IPS DF 19.7 (cell line): ENCODE data around the gene CARD11.

Experiments used
- DNase-seq: peaks from one replicate; pipeline ENCODE4 v3.0.0-alpha.2; 2013; ENCODE audit warnings: low read depth, low spot score

The CARD11 gene

DNA sequence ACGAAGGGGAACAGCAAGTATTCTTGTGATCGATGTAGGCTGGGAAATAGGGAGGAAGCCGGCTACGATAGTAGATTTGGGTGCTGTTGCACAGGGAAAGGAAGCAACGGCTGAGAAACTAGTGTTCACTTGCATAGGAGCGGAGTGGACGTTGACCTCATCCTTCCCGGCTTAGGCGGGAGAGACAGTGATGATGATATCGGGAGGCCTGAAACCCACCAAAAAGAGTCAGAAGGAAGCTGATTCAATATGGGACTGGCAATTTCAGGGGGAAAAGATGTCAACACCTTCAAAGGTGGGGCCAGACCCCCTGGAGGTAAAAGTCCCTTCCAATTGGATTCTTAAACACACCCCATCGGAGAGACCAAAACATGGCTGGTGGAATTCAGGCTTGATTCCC, 61.3 kb downstream of the CARD11 start:
- no peak for DNase-seq

- DNase-seq, result no peak
Measured at GRCh38 chr7:2981103-2981480, 62.6 kb downstream of the CARD11 start.

DNA sequence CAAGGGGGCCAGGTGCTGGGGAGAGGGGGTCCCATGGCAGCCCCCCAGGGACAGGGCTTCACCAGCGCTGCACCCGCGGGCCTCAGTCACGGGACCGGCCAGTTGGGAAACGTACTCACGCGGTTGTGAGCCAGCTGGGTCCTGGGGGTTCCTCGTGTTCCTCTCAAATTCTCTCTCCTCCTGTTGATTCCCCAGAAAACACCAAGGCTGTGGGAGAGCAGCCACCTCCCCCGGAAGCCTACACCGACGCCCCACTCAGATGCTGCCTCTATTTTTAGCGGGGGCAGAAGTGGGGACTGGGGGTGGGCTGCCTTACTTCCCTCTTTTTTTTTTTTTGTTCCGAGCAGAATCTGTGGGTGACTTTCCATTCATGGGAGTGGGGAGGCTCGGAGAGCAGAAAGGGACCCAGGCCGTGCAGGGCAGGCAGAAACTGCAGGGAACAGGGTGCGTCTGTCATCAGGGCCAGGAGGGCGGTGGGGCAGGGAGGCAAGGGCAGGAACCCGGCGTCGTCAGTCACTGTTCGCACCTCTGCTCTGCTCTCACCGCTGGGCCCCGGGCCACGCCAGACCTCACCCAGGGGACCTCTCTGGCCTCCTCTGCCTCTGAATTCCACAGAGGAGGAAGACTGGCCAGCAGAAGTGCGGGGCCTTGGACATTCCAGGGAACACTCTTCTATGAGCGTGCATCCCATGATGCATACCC, 63.1 kb downstream of the CARD11 start:
- no peak for DNase-seq

DNA sequence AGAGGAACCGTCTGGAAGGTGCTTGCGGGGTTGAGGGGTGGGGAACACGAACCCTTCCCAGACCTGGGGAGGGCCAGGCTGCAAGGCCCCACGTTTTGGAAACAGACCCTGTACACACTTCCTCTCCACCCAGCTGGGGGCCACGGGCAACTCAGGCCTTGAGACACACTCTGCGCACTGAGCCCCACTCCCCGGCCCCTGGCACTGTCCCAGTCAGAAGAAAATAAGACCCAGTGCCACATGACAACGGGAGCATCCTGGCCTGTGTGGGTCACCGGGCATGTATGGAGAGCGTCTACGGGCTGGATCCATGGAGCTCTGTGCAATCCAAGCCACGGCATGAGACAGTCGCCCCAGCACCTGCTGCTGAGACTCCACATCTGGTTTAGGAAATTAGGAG, 63.7 kb downstream of the CARD11 start:
- DNase-seq, result no peak

- DNase-seq, result no peak
Measured at GRCh38 chr7:2979201-2979631, 64.5 kb downstream of the CARD11 start.

GRCh38 chr7:2978408-2978807, 65.3 kb downstream of the CARD11 start:
- peak; percentile 23 for DNase-seq

GRCh38 chr7:2975821-2976371, 67.8 kb downstream of the CARD11 start:
- no peak for DNase-seq

GRCh38 chr7:2974093-2974819, 69.4 kb downstream of the CARD11 start:
- DNase-seq, result no peak

DNA sequence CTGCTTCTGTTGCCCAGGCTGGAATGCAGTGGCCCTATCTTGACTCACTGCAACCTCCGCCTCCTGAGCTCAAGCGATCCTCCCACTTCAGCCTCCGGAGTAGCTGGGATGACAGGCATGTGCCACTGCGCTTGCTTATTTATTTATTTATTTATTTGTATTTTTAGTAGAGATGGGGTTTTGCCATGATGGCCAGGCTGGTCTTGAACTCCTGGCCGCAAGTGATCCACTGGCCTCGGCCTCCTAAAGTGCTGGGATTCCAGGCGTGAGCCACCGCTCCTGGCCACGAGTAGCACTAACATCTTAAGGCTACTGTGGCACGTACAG, 70.9 kb downstream of the CARD11 start:
- DNase-seq, result no peak

DNA sequence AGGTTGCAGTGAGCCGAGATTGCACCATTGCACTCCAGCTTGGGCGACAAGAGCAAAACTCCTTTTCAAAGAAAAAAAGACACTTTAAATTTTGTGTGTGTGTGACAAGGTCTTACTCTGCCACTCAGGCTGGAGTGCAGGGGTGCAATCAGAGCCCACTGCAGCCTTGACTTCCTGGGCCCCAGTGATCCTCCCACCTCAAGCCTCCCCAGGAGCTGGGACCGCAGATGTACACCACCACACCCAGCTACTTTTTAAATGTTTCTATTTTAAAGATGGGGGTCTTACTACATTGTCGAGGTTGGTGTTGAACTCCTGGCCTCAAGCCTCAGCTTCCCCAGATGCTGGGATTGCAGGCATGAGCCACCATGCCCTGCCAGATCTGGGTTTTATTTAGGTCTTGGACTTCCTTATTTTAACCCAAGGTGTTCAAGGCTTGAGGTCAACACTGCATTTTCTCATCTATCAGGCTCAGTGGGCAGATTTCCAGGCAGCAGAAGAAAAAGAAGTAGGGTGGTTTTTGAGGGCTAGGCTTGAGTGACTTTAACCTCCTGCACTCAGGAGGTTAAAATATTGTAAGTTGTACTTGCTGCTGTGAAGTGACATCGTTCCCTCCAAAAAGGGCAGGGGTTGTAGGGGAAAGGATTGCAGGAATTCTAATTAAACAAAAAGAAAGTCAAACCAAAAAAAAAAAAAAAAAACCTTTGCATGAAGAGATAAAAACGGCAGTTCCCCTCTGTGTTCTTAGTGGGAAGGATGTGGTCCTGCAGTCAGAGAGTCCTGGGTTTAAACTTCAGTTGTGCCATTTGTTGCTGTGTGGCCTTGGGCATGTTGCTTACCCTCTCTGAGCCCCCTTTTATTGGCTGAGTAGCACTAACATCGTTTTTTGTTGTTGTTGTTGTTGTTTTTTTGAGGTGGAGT, 71.5 kb downstream of the CARD11 start:
- DNase-seq, result no peak

- no peak for DNase-seq
Measured at GRCh38 chr7:2970861-2971260, 72.8 kb downstream of the CARD11 start.

DNA sequence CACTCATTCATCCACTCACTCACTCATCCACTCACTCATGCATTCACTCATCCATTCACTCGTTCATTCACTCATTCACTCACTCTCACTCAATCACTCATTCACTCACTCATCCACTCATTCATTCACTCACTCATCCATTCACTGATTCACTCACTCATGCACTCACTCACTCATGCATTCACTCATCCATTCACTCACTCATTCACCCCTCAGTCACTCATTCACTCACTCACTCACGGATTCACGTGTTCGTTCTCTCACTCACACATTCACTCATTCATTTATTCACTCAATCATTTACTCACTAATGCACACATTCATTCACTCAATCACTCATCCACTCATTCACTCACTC, 73.4 kb downstream of the CARD11 start:
- no peak for DNase-seq

- DNase-seq, result no peak
Measured at GRCh38 chr7:2969398-2970306, 74.0 kb downstream of the CARD11 start.

GRCh38 chr7:2968616-2969397, 74.9 kb downstream of the CARD11 start:
- no peak for DNase-seq

DNA sequence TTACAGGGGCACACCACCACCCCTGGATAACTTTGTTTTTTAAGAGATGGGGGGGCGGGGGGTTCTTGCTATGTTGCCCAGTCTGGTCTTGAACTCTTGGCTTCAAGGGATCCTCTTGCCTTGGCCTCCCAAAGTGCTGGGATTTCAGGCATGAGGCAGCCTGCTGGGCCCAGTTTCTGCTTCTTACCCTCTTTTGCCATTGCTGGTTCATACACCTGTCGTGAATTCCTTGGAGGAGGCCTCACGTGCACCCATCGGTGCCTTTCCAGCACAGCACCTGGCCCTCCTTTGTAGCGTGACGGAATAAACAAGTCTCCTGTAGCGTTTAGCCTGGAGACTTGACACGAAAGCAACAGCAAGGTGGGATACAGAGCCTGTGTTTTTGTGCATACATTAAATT, 75.5 kb downstream of the CARD11 start:
- no peak for DNase-seq

DNA sequence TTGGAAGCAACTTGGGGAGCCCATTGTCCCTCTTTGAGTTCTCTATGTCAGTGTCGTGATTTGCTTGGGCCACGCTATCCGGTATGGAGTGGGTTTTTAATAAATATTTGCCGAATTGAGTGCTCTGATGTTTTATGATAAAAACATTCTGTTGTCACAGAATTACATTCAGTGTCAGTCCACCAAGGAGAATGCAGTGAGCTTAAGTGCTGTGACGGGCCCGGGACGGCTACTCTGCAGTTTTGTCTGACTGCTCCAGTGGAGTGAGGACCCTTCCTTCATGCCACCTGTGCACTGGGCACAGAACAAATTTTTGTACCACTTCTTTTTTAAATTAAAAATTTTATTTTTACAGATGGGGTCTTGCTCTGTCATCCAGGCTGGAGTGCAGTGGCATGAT, 76.0 kb downstream of the CARD11 start:
- no peak for DNase-seq

- no peak for DNase-seq
Measured at GRCh38 chr7:2967253-2967652, 76.4 kb downstream of the CARD11 start.

DNA sequence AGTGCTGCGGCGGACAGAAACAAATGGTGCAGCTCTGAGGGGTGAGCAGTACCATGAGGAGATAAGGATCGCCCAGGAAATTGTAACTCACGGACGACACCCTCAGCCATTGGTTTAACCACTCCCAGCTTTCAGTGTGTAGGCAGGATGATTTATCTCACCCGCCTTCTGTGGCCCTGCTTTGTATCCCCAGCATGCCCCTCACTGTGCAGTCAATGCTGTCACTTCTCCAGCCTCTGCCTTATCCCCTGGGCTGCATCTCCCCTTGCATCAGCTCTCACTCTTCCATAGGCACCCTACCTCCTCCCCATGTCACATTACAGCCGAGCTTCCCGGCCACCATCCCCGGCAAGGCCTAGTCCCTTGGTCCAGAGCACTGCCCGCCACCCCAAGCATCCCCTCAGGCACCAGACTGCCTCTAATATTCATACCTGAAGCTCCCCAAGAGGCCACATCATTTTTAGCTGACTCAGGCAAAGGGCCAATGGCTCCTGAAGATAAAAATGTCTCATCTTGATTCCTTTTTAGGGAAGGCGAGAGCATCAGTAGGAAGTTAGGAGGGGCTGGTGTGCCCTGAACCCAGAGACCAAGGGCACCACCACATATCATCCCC, 77.1 kb downstream of the CARD11 start:
- DNase-seq, result no peak

GRCh38 chr7:2965745-2966270, 77.9 kb downstream of the CARD11 start:
- no peak for DNase-seq

- no peak for DNase-seq
Measured at GRCh38 chr7:2965301-2965700, 78.4 kb downstream of the CARD11 start.
